PC-9 (cell line): ENCODE measurements around the gene ERVK3-1.

ENCODE experiments used
- CTCF ChIP-seq: fragments of 200-600 bp; sonication (generic); conservative IDR thresholded peaks from 2 replicates; pipeline ENCODE4 v1.6.1; 2017; ENCODE audit warnings: mixed run types, antibody characterized with exemption, mild to moderate bottlenecking, moderate library complexity
- EZH2 ChIP-seq: fragments of 200-600 bp; sonication (generic); IDR thresholded peaks from 2 replicates; pipeline ENCODE4 v1.8.0; 2017; ENCODE audit warnings: antibody characterized with exemption, low read depth

DNA sequence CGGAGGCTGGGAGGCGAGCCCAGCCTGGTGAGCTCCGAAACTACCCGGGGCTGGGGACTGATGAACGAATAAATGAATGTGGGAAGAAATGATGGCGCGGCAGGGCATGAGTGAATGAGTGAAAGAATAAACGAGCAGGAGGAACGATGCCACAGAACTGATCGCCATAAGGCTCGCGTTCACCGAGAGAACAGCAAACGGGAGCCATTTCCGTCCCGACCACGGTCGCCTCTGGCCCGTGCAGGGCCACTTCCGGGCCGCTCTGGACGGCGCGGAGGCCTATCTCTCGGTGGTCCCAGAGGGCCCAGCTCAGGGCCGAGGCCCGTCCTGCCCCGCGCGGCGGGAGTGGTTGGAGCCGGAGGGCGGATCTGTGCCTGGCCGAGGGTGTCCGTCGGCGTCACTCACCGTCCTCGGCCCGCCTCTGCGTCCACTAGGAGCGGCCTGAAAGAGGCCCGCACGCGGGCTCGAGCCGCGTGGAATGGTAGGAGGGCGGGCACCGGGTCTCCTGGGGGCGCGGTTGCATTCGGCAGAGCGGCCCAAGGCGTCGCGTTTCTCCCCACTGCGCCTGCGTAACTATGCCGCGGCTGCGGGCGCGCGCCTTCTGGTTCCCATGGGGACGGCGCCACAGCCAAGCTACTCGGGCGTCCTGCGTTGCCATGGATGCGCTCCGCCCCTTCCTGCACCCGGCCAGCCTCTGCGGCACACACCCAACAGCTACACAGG is 57.3 kb downstream of the ERVK3-1 start, which contains the start of gene ZNF497:
- TF ChIP-seq CTCF (no peak), EZH2 (no peak)
